ENCODE measurements around the gene MTG2. TPM values are rescaled to one million over a fixed set of nuclear protein-coding genes. Genes with fewer than 3 reads are reported as not detected.

MTG2 gene
- polyA plus RNA-seq, 1 of the 3 experiments (the other 2 are of a cell fraction), result 42.9 TPM

DNA sequence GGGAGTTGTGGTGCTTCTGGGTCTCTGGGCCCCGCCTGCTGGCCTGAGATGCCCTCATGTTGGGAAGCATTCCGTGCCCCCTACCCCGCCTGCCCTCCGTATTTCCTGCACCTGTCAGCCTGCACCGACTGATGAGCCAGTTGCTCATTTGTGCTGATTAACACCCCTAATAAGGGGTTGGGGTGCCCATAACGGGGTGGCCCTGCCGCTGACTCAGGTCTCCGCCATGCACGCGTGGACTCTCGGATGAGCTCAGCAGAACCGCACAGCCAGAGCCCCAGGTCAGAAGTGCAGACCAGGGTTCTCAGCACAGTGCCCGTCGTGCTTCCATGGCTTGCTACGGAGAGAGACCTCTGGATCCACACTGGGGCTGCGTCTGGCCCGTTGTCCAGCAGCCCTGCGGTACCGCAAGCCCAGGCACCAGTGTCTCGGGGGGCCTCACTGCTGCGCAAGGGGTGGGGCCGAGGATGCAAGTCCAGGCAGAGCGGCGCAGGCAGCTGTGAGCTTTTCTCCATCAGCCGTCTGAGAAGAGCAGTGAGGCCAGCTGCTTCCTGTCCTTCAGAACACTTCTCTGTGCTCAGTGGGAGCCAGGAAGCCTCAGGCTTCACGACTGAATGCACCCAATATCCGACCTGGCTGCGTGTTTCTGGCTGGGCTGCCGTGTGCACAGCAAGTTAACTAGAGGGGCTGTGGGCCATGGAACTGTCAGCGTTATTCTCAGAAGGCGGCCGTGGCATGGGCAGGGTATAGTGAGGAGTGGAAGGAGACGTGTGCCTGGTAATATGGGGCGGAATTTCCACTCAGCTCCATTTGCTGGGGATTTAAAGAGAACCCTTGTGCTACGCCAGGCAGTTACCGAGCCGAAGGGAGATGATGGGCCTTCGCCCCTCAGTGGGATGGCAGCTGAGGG lies 18.6 kb downstream of the MTG2 start:
- no peaks in the 10 kb centered on the region for H3K9me3 ChIP-seq
- no peak overlapping the region for H3K4me2 ChIP-seq
- POLR2A ChIA-PET, result no interaction called here
- H3K4me1 ChIP-seq (ENCODE audit: control insufficient read depth in 1 of 2, insufficient read depth in 2 of 2, low read depth in 1 of 2, low read length in 1 of 2), result no peaks in the 10 kb centered on the region; a peak in 1 of 4 replicates
- H3K4me3 ChIP-seq (ENCODE audit: low read depth in 2 of 2, low read length in 1 of 2), result no peak overlapping the region
- 90% methylated on average over 31 of the region's 38 CpGs for WGBS (ENCODE audit: low lambda C conversion rate)
- no peak for DNase-seq
- no peak overlapping the region for H3K9ac ChIP-seq
- H3K9me2 ChIP-seq, result no peaks in the 10 kb centered on the region
- H3K79me2 ChIP-seq (ENCODE audit: insufficient read depth), result no peaks in the 10 kb centered on the region
- no peaks in the 10 kb centered on the region for H3K27me3 ChIP-seq (ENCODE audit: insufficient read depth)
- TF ChIP-seq MEF2A (IDR thresholded peaks at IDR 0.05; ENCODE audit: borderline replicate concordance, low read depth) (no peak), ZBTB33 (IDR thresholded peaks at IDR 0.05; ENCODE audit: borderline replicate concordance, low read depth) (no peak), TAF1 (IDR thresholded peaks at IDR 0.05; ENCODE audit: borderline replicate concordance, low read depth, low read length) (no peak), NFIC (IDR thresholded peaks at IDR 0.05; ENCODE audit: borderline replicate concordance) (no peak), RCOR1 (IDR thresholded peaks at IDR 0.05; ENCODE audit: low read length) (no peak), TCF12 (IDR thresholded peaks at IDR 0.05) (no peak), EZH2phosphoT487 (IDR thresholded peaks at IDR 0.05; ENCODE audit: borderline replicate concordance, low read depth) (no peak), GATA2 (CRISPR knock-in tag; IDR thresholded peaks at IDR 0.05) (no peak), RAD21 (IDR thresholded peaks at IDR 0.05; ENCODE audit: low read length) (no peak)
- TF ChIP-seq, protein P1, sequence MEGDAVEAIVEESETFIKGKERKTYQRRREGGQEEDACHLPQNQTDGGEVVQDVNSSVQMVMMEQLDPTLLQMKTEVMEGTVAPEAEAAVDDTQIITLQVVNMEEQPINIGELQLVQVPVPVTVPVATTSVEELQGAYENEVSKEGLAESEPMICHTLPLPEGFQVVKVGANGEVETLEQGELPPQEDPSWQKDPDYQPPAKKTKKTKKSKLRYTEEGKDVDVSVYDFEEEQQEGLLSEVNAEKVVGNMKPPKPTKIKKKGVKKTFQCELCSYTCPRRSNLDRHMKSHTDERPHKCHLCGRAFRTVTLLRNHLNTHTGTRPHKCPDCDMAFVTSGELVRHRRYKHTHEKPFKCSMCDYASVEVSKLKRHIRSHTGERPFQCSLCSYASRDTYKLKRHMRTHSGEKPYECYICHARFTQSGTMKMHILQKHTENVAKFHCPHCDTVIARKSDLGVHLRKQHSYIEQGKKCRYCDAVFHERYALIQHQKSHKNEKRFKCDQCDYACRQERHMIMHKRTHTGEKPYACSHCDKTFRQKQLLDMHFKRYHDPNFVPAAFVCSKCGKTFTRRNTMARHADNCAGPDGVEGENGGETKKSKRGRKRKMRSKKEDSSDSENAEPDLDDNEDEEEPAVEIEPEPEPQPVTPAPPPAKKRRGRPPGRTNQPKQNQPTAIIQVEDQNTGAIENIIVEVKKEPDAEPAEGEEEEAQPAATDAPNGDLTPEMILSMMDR (IDR thresholded peaks at IDR 0.05), result no peak
- TF ChIP-seq, protein P2, sequence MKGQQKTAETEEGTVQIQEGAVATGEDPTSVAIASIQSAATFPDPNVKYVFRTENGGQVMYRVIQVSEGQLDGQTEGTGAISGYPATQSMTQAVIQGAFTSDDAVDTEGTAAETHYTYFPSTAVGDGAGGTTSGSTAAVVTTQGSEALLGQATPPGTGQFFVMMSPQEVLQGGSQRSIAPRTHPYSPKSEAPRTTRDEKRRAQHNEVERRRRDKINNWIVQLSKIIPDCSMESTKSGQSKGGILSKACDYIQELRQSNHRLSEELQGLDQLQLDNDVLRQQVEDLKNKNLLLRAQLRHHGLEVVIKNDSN (IDR thresholded peaks at IDR 0.05; ENCODE audit: borderline replicate concordance, low read depth), result no peak
- no peaks in the 10 kb centered on the region for H4K20me1 ChIP-seq (ENCODE audit: insufficient read depth)
- H2AFZ ChIP-seq (ENCODE audit: low read depth), result no peak overlapping the region
- CTCF ChIA-PET, result interaction anchor here (0.9 kb wide), 1 partner anchor 15 kb away, joined by 3 read pairs; no protein-coding TSS in a partner anchor
- peaks cover 22 to 47% of the 10 kb centered on the region in 2 experiments for H3K36me3 ChIP-seq (replicated peaks in 1 of 2; ENCODE audit: control insufficient read depth in 1 of 2, insufficient read depth in 2 of 2, low read length in 1 of 2)
- H3K27ac ChIP-seq (ENCODE audit: low read depth in 2 of 2, low read length in 1 of 2), result no peak overlapping the region
- no peaks in the 10 kb centered on the region for H3F3A ChIP-seq (replicated peaks; ENCODE audit: insufficient read depth)

GRCh38 chr20:62202083-62202395 lies 19.2 kb downstream of the MTG2 start:
- H3K4me3 ChIP-seq (ENCODE audit: low read depth in 2 of 2, low read length in 1 of 2), result no peak overlapping the region
- POLR2A ChIA-PET, result no interaction called here
- WGBS (ENCODE audit: low lambda C conversion rate), result 80% methylated on average over 4 of the region's 5 CpGs
- H3K27me3 ChIP-seq (ENCODE audit: insufficient read depth), result no peaks in the 10 kb centered on the region
- TF ChIP-seq FOSL2 (IDR thresholded peaks at IDR 0.05; ENCODE audit: borderline replicate concordance, low read depth), result no peak
- no peak for TF ChIP-seq JUND (IDR thresholded peaks at IDR 0.05)
- no peak for TF ChIP-seq GATA2 (CRISPR knock-in tag; IDR thresholded peaks at IDR 0.05)
- TF ChIP-seq EZH2phosphoT487 (IDR thresholded peaks at IDR 0.05; ENCODE audit: borderline replicate concordance, low read depth), result no peak
- no peak for TF ChIP-seq RCOR1 (IDR thresholded peaks at IDR 0.05; ENCODE audit: low read length)
- TF ChIP-seq EP300 (IDR thresholded peaks at IDR 0.05; ENCODE audit: borderline replicate concordance in 1 of 2, low read depth in 1 of 2, low read length in 1 of 2), result no peak
- no peaks in the 10 kb centered on the region for H3K9me3 ChIP-seq
- H3K4me2 ChIP-seq, result no peak overlapping the region
- H3K9me2 ChIP-seq, result no peaks in the 10 kb centered on the region
- CTCF ChIA-PET, result no interaction called here
- H3K36me3 ChIP-seq (replicated peaks in 1 of 2; ENCODE audit: control insufficient read depth in 1 of 2, insufficient read depth in 2 of 2, low read length in 1 of 2), result peaks cover 22 to 47% of the 10 kb centered on the region in 2 experiments
- no peak overlapping the region for H2AFZ ChIP-seq (ENCODE audit: low read depth)
- H3K27ac ChIP-seq (ENCODE audit: low read depth in 2 of 2, low read length in 1 of 2), result no peak overlapping the region
- no peaks in the 10 kb centered on the region; a peak in 1 of 4 replicates for H3K4me1 ChIP-seq (ENCODE audit: control insufficient read depth in 1 of 2, insufficient read depth in 2 of 2, low read depth in 1 of 2, low read length in 1 of 2)
- H4K20me1 ChIP-seq (ENCODE audit: insufficient read depth), result no peaks in the 10 kb centered on the region
- H3K79me2 ChIP-seq (ENCODE audit: insufficient read depth), result no peaks in the 10 kb centered on the region
- no peaks in the 10 kb centered on the region for H3F3A ChIP-seq (replicated peaks; ENCODE audit: insufficient read depth)
- no peak for DNase-seq
- no peak overlapping the region for H3K9ac ChIP-seq
